ENCODE measurements around the gene LRP6.

LRP6 gene

DNA sequence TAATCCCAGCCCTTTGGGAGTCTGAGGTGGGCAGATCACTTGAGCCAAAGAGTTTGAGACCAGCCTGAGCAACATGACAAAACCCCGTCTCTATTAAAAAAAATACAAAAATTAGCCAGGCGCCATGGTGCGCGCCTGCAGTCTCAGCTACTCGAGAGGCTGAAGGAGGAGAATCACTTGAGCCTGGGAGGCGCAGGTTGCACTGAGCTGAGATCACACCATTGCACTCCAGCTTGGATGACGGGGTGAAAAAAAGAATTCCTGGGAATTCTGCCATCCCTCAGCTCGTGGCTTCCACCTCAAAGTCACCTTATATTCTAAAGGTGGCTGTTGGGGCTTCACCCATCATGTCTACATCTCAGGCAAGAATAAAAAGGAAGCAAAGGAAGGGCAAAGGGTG is 183.2 kb downstream of the LRP6 start:
- no peak overlapping the region for H3K4me3 ChIP-seq (ENCODE audit: low read depth, low read length)

- H3K4me3 ChIP-seq (ENCODE audit: low read depth, low read length) = no peak overlapping the region
Measured at GRCh38 chr12:12081836-12082497, 184.9 kb downstream of the LRP6 start.

- H3K4me3 ChIP-seq (ENCODE audit: low read depth, low read length) = no peak overlapping the region
Measured at GRCh38 chr12:12079291-12079690, 187.6 kb downstream of the LRP6 start.

DNA sequence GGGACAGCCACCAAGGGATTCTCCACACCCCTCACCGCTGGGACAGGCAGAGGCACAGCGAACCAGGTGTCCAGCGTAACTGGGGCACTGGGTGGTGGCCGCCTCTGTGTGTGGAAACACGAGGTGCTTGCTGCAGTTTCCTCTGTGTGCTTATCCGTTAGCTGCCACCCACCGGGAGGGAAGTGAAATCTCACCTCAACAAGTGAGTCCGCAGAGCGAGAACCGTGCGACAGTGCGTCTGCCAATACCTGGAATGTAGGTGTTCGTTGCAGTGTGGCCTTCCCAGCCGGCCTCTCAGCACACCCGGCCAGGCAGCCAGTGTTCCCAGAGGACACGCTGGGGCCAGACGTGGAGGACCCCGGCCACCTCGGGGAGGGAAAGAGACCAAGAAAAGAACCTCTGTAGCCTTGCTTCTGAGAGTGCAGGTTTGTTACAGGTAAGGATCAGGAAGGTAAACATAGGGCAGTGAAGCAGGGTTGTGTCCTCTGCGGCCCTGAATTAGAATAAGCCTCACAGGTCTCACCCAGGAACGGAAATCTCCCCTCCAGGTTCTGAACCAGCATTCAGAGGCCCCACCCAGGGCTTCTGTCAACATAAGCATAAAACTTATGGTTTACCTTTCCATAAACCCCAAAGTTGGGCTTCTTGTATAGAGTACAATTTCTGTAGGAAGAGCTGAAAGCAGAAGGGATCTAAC is 194.6 kb downstream of the LRP6 start:
- H3K4me3 ChIP-seq (ENCODE audit: low read depth, low read length) = no peak overlapping the region

DNA sequence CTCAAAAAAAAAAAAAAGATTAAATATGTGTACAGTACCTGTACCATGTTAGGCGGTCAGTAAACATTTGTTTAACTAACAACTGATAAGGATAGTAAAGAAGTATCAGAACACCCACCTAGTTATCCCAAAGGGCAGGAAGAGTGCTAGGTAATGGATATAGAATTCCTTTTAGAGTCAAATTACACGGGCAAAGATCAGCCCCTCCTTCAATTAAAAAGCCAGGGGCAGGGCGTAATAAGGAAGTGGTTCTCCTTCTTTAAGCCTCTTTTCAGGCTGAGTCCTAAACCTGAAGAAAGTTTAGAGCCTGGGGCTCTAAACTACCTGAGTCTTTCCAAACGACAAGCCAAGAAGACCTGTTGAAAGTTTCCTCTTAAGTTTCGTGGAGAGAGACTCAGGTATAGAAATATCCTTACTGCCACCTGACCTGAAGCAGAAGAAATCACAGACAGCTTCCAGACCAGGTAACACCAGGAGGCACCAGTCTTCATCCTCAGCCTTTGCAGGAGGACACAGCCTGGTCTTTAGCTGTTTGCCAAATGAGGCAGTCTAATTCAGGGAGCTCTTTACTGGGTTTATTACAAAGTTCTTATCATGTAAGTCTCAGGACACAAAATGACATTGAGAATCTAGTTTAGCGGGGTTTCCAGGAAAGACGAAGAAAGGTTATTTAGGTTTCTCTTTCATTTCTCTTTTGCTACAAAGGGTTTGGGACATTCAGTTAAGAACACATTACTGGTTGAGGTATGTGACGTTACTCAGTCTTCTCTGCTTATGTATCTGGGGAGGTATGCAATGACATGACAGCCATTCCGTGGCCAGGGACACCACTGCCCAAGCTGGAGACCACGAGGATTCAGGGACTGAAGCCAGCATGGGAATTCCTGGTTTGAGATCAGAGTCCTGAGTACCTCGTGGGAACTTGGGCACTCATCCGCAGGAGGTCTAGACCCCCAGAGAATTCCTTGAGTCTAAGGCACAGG is 195.9 kb downstream of the LRP6 start, which contains the start of gene BCL2L14:
BCL2L14 (plus strand) TSS at position 266 of the 983 bp plus-strand sequence. CDS start 8,367 bp downstream, outside the sequence.
- no peak within 1 kb of the TSS for H3K4me3 ChIP-seq (ENCODE audit: low read depth, low read length)

- no peak overlapping the region for H3K4me3 ChIP-seq (ENCODE audit: low read depth, low read length)
Measured at GRCh38 chr12:12069821-12070548, 196.9 kb downstream of the LRP6 start.

DNA sequence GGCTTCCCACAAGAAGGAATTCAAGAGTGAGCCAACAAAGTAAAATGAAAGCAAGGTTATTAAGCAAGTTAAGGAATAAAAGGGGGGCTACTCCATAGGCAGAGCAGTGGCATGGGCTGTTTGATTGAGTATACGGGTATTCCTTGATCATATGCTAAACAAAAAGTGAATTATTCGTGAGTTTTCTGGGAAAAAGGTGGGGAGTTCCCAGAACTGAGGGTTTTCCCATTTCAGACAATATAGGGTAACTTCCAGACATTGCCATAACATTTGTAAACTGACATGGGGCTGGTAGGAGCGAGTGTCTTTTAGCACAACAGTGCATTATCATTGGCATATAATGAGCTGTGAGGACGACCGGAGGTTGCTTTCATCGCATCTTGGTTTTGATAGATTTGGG is 198.1 kb downstream of the LRP6 start:
- no peak overlapping the region for H3K4me3 ChIP-seq (ENCODE audit: low read depth, low read length)

All from iPS-11a (cell line).